Measurements from ENCODE around the gene PDRG1.
"Not testable (repeated sequence)": the region's sequence is repeated elsewhere in the genome, so short reads cannot be mapped to it uniquely, and the experiment has no call there.

The PDRG1 gene

DNA sequence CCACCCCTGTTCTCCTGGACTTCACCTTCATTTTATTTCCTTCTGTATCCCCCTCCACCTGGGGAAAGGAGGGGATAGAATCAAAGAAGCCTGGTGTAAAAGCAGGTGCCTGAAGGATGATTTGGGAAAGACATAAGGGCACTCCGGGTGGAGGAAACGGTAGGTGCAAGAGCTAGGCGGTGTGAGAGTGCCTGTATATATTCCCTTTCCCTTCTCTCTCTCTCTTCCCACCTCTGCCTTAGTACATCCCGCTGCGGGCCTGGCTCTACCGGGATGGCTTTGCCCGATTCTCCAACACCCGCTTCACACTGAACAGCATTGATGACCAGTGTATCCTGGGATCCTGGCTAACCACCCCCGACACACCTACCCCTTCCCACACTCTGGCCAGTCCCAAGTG, 26.2 kb downstream of the PDRG1 start:
- DNase-seq = no peak

DNA sequence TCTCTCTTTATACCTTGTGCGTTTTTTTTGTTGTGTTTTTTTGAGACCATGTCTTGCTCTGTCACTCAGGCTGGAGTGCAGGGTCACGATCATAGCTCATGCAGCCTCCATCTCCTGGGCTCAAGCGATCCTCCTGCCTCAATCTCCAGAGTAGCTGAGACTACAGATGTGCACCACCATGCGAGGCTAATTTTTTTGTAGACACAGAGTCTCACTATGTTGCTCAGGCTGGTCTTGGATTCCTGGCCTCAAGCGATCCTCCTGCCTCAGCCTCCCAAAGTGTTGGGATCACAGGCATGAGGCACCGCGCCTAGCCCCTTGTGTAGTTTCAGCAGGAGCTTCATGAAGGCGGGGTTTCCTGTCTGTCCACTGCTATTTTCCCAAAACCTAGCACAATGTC, 27.3 kb downstream of the PDRG1 start:
- no peak for DNase-seq

DNA sequence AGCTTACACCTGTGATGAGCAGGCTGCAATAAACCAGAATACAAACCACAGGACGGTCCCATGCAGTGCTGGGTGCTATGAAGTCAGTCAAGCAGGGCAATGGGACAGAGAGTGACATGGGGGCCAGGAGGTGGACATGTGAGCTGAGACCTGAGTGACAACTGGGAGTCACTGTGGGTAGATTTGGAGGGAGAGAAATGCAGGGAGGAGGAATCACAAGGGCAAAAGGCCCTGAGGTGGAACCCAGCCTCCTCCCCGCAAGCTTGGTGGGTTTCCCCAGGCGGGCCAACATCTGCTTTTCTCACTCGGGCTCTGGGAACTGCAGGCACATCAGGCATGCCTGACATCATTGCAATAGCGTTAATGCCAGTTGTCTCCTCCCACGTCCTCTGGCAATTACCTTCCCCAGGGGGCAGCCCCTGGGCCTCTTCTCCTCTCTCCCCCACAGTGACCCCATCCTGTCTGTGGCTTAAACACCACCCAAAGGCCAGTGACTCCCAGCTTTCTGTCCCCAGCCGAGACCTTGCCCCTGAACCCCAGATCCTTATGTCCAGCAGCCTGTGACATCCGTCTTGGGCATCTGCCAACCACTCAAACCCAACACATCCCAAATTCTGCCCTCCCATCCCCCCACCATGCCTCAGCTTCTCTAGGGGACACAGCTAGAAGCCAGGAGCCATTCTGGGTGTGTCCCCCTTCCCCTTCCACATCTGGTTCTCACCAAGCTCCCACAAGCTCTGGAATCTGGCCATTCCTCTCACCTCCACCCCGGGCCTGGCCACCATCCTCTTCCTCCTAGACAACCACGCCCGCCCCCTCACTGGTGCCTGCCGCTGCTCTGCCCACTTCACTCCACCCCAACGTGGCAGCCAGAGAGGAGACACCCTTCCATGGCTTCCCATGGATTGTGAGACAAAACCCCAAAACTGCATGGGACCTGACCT, 28.2 kb downstream of the PDRG1 start:
- DNase-seq = no peak

GRCh38 chr20:31922588-31922987, 29.3 kb downstream of the PDRG1 start:
- DNase-seq = no peak

DNA sequence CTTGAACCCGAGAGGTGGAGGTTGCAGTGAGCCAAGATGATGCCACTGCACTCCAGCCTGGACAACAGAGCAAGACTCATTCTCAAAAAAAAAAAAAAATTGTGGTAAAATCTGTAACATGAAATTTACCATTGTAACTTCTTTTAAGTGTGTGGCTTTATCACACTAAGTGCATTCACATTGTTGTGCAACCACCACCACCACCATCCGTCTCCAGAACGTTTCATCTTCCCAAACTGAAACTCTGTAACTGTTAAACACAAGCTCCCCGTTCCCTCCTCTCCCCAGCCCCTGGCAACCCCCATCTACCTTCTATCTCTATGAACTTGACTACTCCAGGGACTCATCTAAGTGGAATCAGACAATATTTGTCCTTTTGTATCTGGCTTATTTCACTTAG, 29.7 kb downstream of the PDRG1 start:
- no peak for DNase-seq

- DNase-seq = not testable (repeated sequence)
Observed at GRCh38 chr20:31921480-31921879, 30.4 kb downstream of the PDRG1 start.

- DNase-seq = no peak
Observed at GRCh38 chr20:31920275-31920855, 31.5 kb downstream of the PDRG1 start.

DNA sequence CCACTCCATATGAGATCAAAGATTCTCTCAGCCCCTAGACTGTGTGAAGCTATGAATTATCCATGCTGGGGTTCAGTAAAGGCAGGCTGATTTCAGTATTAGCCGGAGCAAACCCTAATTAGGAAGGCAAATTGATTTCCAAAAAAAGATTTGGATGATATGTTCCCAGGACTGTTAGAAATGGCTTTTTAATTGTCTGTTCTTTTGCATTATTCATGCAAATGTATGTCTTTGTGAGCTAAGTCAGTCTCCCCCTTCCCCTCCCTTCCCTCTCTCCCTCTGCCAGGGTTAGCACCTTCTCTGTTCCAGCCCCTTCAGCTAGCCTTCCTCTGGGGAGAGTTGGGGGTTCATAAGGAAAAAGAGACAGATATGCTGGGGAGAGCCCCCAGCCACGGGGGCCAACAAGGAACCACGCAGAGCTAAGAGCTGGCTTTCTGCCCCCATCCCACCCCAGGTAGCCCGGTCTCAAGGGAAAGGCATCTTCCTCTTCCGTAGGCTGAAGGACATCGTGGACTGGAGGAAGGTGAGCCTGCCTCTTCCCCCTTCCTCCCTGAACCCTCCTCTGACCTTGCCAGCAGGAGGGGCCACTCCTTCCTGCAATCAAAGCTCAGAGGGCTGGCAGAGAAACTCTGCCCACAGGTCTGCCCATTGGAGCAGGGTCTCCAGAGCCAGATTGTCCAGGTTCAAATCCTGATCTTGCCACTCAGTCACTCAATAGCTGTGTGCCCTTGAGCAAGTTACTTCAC, 32.3 kb downstream of the PDRG1 start:
- no peak for DNase-seq

DNA sequence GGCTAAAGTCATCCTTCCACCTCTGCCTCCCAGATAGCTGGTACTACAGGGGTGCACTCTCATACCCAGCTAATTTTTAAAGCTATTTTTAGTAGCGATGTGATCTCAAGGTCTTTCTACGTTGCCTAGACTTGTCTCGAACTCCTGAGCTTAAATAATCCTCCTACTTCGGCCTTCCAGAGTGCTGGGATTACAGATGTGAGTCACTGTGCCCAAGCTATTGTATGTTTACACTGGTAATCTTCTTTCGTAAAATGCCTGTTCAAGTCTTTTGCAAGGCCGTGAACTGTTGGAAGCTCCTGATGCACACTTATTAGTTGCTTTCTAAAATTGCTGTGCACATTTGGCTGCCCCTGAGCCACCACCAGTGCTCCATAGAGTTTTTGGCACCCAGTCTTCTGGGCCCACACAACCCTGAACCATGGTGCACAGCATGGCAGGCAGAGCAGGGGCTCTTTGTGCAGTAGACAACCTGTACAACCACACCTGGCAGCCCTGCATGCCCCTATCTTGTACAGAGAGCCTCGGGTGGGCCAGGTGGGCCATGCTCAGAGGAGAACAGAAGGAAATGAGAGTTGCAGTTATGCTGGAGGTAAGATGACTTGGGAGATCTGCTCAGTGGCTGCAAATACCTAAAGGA, 33.3 kb downstream of the PDRG1 start:
- no peak for DNase-seq

GRCh38 chr20:31917962-31918412, 33.9 kb downstream of the PDRG1 start:
- not testable (repeated sequence) for DNase-seq

DNA sequence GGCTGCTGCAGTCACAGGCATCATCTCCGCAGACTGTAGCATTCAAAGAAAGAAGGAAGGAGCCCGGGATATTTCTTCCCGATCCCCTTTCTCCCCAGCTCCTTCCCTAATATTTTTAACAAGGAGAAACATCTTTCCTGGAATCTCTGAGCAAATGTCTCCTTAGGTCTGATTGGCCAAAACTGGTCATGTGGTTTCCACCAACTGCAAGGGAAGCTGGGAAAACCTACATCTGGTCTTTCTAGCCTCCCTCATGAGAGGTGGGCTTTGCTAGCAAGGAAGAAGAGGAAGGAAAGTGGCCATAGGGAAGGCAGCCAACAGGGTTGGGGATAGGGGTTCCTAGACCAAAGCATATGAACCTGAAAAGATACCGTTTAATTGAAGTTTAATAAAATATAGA, 35.1 kb downstream of the PDRG1 start:
- no peak for DNase-seq

GRCh38 chr20:31915491-31916280, 36.2 kb downstream of the PDRG1 start:
- no peak for DNase-seq

DNA sequence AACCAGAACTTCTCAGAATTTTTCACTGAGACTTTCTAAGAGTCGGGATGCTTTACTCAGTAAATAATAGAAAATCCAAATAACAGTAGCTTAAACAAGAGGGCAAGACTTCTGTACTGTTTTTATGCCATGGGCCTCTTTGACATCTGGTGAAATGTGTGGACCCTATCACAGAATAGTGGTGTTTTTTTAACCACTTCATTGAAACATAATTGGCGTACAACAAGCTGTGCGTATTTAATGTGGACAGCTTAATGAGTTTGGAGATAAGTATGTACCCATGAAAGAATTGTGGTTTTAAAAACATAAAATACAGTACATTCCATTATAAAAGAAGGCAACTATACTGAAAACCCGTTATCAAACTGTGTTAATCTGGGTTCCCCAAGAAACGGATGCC, 37.7 kb downstream of the PDRG1 start:
- DNase-seq = no peak

- no peak for DNase-seq
Observed at GRCh38 chr20:31913431-31914157, 38.3 kb downstream of the PDRG1 start.

- no peak for DNase-seq
Observed at GRCh38 chr20:31910071-31910803, 41.6 kb downstream of the PDRG1 start.

- no peak for DNase-seq
Observed at GRCh38 chr20:31909253-31910070, 42.4 kb downstream of the PDRG1 start.

DNA sequence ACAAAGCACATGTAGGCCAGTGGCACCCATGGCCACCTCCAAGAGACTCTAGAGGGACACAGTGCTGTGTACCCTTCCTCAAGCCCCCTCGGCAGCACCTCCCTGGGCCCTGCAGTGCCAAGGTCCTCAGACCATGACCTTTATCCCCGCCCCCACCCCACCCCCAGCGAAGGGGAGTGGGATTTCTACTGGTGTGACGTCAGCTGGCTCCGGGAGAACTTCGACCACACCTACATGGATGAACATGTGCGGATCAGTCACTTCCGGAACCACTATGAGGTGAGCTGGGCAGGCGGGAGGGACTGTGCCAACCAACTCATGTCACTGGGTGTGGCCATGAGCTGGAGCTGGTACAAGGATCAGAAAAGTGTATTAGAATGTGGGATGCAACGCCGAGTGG, 43.4 kb downstream of the PDRG1 start:
- DNase-seq = no peak

- DNase-seq = no peak
Observed at GRCh38 chr20:31908016-31908415, 43.8 kb downstream of the PDRG1 start.

DNA sequence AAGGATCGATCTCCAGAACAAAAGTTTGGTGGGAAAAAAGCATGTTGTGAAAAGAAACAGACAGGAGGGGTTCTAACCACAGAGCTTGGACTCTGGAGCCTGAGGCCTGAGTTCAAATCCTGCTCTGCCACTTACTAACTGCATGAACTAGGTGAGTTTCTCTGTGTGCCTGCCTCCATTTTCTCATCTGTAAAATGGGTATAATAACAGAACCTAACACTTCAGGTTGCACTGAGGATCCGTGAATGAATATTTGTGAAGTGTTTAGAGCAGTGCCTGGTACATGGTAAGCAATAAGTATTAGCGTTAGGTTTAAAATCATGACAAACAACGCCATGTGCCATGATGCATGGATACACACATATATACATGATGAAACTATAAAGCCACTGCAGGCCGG, 44.8 kb downstream of the PDRG1 start:
- no peak for DNase-seq

GRCh38 chr20:31906001-31906400, 45.8 kb downstream of the PDRG1 start:
- no peak for DNase-seq
